Stimulated activated CD4-positive, alpha-beta T cell treated with anti-CD3 and anti-CD28 coated beads, Interleukin-1b, Interleukin-23, amount 100 ng/mL, for 24 hours (primary cell): ENCODE data around the gene RAPGEF3.

Source experiments
- DNase-seq, 4 experiments: peaks; one replicate each; pipeline ENCODE4 v3.0.0-alpha.2; 2020; ENCODE audit warnings: low read depth in 4 of 4, low spot score in 1 of 4

RAPGEF3 gene, protein sequence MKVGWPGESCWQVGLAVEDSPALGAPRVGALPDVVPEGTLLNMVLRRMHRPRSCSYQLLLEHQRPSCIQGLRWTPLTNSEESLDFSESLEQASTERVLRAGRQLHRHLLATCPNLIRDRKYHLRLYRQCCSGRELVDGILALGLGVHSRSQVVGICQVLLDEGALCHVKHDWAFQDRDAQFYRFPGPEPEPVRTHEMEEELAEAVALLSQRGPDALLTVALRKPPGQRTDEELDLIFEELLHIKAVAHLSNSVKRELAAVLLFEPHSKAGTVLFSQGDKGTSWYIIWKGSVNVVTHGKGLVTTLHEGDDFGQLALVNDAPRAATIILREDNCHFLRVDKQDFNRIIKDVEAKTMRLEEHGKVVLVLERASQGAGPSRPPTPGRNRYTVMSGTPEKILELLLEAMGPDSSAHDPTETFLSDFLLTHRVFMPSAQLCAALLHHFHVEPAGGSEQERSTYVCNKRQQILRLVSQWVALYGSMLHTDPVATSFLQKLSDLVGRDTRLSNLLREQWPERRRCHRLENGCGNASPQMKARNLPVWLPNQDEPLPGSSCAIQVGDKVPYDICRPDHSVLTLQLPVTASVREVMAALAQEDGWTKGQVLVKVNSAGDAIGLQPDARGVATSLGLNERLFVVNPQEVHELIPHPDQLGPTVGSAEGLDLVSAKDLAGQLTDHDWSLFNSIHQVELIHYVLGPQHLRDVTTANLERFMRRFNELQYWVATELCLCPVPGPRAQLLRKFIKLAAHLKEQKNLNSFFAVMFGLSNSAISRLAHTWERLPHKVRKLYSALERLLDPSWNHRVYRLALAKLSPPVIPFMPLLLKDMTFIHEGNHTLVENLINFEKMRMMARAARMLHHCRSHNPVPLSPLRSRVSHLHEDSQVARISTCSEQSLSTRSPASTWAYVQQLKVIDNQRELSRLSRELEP

DNA sequence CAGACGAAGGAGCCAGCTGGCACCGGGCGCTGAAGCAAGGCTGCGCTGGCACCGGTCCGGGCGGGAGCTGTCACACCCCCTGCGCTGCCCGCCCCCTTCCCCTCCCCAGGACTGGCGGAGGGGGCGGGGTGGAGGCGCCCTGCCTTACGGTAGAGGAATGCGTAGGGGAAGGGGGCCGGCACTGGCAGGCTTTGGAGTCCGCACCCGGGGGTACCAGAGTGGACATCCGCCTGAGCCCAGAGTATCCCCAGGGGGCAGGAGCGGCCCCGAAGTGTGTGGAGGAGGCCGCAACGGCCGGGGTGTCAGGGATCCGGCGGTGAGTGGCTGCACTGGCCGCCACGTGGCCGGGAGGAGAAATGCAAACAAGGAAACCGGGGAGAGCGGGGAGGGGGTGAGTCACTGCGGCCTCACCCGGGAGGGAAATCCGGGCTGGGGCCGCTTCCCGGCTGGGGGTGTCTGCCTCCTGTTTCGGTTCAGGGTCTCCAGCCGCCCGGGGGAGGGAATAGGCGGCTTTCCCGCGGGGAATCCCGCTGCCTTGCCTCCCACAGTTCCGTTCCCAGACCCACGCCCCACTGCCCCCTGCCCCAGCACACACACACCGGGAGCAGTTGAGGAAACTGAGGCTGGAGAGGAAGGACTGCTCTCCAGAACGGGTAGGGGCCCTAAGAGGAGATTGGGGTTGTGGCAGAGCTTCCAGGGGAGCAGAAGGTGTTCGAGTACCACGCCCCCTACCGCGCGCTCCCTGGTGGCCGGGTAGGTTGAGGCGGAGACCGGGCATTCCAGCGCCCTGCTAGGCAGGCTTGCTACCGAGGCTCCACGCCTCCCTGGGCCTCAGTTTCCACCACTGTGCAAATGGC lies at the start of gene RAPGEF3:
Gene RAPGEF3, minus strand, starts transcription at position 47 of the 857 bp plus-strand sequence. CDS start 324 bp downstream, outside the sequence.
- DNase-seq = peak; percentile 32 to 65 (median 45)

DNA sequence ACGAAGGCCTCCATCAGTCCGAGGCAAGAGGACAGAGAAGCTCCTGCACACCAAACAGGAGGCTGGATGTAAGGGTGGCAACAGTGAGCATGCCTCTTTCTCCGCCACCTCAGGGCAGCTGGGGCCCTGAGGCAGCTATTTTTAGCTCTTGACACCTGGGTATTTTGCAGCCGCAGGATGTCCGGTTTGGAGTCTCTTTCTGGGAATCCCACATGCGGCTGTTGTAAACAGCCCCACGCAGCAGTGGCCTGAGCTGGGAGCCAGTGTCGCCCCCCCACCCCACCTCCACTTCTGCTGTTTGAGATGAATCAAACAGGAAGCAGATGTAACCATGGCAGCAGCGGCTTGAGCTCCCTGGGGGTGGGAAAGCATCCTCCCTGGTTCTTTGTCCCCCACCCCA lies 49.4 kb upstream of the RAPGEF3 start:
- DNase-seq = peak in 2 of 4 experiments; percentile 64 to 84

DNA sequence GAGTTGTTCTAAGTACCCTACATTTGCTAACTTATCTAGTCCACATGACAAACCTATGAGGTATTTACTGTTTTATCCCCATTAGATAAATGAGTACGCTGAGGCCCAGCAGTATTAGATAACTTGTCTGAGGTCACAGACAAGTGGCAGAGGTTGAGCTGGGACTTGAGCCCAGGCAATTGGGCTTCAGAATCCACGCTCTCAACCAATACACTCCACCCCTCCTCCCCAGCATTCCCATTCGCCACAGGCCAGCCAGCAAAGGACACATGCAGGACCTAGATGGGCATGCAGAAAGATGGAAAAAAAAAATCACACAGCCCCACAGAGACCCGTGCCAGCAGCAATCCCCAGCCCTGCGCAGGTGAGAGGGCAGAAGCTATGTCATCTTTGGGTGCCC lies 48.7 kb upstream of the RAPGEF3 start:
- no peak for DNase-seq

DNA sequence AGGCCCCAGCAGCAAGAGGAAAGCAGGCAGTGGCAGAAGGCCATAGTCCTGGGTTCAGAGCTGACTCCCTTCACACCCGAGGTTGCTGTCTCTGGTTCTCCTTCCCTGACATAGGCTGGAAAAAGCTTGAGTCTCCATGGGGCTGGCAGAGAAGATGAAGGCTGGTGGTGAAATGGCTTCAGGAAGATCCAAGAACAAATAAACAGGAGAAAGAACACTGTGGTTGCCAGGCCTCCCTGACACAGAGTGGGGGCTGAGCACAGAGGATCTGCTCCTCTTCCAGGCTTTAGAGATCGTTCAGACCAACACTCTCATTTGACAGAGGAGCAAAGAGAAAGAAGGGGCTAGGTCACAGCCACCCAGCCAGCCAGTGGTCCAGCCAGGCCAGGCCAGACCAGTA lies 46.7 kb upstream of the RAPGEF3 start:
- no peak for DNase-seq

DNA sequence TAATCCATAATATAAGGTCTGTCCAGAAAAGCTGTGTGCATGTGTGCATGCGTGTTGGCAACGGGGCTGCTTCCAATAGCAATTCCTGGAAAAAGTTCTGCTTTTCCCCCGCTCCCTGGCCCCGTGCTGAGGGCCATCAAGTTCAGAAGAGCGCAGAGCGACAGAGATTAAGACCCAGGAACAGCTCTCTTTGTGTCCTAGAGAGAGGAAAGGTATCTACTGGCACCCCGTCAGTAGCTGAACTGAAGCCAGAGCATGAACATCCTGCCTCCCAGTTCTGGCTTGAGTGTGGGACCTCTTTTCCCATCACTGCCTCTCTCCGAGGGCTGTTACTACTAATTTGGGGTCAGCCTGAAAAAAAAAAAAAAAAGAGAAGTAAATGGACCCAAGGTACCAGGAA lies 45.5 kb upstream of the RAPGEF3 start:
- DNase-seq = no peak

DNA sequence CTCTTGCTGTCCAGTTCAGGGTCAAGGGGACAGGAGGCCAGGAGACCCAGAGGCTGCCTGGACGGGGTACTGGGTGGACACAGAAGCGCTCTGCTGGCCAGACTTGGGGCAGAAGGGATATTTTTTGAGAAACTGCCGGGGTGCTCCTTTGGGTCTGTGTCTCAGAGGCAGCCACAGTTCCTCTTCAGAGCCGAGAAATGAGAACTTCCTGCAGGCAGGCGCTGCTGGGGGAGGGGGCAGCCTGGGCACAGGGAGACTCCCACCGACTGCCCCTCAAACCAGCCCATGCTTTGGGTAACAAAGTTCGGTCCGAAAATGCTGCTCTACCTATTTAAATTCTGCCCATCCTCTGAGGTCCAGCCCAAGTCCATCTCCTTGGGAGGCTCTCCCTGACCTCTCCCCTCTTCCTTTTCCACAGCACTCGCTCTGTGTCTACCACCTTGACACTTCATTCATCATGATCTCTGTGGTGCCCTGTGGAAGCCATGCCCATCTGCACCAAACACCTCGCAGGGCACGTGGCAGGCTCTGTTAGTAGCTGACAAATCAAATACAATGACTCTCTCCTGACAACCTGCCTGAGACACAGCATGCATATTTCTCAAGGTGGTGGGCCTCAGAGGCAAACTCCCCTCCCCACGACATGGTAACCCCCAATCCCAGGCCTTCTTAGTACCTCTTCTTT lies 44.7 kb upstream of the RAPGEF3 start:
- DNase-seq = no peak

DNA sequence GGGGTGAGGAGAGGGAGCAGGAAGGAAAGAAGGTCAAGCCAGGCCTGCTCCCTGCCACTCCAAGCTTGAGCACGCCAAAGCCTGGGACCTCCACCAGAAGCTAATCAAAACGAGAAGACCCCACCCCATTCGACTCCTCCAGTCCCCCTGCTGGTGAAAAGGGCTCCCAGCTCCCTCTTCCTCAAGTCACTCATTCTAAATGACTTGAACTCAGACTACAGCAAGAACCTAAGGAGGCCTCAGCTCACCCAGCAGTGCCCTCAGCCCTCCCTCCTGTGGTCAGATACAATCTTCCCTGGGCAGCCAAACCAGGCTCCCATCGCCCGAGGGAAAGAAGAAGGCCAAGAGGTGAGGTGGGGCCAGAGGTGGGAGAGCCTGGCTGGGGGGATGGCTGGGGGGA lies 43.6 kb upstream of the RAPGEF3 start:
- no peak for DNase-seq

DNA sequence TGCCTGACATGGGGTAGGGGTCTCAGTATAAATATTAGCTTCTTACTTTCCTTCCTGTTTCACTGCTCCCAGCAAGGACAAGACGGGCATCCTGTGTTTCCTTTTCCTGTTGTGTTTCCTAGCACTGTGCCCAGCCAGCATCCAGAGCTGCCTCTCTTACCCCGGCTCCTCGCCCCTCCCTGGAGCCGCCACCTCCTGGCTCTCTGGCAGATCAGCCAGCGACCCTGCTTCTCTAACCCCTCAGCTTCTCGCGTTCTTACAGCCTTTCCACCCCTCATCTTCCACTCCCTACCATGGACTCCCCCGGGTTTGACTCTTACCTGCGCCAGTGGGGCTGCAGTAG lies 43.2 kb upstream of the RAPGEF3 start:
- no peak for DNase-seq

DNA sequence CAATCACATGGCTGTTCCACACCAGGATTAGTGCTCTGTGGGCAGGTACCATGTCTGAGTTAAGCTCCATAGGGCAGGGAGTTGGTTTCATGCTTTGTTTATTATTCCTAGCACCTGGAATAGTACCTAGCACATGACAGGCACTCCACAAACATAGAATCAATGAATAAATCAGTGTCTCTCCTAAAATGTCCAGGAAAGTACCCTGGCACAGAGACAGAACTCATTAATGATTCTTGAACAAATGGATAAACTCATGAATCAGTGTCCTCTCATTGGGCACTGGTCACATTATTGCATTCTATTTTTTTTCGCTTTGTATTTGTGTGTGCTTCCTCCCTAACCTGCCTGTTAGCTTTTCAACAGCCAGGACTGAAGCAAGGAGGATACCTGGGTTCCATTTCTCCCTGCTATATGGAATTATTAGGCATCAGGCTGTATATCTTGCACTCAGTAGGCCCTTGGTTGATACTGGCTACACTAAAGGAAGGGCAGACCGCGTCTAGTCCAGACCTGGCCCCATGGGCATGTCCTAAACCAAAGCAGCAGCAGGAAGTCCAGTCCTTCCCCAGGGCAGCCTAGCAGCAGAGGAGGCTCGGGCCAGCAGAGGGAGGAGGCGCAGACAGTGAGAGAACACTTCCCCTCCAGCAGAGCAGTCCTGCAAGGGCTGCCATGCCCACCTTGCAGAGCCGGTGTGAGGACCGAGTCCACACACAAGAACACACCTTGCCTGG lies 42.7 kb upstream of the RAPGEF3 start:
- DNase-seq = no peak

DNA sequence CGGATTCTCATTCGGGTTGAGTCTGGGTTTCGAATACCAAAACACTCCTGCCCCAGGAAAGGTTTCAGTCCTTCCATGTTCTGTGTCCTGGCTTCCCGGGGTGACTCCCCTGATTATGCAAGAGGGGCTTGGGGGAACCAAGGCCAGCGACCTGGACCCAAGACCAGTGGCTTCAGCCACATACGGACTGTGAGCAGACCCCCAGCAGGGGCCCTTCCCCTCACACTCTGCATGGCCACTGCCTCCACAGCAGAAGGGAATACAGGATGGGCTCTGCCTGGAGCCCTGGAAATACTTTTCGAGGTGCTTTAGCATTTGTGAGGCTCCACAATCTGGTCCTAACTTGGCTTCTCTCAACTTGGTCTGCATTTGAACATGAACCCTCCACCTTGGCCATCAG lies 41.9 kb upstream of the RAPGEF3 start:
- DNase-seq = no peak

DNA sequence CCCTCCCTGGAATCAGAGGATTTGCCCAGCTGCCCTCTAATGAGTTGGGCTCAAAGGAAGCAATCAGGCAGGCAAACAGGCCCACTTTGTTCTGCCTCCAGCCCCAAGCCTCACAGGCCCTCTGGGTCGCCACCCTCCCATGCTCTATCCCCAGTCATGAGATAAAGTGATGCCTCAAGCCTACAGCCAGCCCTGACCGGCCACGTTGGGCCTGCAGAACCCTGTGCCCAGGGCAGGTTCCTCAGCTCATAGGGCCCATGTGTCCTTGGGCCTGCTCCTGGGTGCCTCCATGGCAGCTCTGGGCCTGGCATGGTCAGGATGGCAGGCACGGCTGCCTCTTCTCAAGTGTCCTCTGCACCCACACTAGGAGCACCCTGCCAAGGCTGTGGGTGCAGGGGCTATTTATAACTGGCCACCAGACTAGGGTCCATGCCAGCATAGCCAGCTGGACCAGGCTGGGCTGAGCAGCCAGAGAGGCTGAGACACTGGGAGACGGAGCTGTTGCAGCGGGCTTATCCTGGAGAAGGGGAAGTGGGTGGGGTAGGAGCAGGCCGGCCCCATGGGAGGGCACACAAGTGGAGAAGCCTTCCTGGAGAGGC lies 40.8 kb upstream of the RAPGEF3 start:
- no peak for DNase-seq

DNA sequence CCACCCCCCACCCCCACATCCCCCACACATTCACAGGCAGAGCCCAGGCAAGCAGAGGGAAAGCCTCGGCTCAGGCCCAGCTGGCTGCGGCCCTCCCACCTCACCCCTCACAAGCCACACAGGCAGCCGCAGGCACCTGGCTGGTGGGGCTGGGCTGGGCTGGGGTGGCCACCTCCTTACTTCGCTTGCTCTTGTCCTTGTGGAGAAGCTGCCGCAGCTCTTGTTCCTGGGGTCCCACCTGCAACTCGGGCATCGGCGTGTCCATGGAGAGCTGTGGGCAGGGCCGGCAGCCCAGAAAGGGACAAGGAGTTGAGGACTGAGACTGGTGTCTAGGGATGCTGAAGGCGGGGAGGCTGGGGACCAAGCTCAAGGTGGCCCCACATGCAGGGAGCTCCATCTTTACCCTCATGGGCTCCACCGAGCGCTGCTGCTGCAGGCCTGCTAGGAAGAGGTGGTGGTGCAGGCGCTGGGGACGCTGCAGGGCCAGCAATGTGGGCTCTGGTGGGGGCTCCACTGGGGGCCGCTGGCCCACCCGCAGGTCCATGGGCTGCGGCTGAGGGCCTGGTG lies 39.8 kb upstream of the RAPGEF3 start:
- no peak for DNase-seq

DNA sequence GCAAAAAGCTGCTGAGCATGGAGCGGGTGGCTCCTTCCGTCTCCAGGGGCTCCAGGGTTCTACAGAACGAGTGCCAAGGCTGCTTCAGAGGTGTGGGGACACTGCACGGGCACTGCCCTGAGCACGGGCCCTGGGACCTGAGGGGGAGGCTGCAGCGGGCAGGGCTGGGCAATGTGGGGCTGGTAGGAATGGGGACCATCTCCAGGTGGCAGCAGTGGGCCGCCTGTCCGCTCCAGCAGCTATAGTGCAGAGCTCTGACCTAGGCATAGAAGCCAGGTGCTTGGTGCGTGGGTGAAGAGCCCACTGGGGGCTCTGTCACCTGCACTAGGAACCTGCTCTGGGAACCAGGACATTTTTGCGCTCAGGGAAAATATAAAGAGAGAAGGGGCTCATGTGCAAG lies 38.8 kb upstream of the RAPGEF3 start:
- no peak for DNase-seq

DNA sequence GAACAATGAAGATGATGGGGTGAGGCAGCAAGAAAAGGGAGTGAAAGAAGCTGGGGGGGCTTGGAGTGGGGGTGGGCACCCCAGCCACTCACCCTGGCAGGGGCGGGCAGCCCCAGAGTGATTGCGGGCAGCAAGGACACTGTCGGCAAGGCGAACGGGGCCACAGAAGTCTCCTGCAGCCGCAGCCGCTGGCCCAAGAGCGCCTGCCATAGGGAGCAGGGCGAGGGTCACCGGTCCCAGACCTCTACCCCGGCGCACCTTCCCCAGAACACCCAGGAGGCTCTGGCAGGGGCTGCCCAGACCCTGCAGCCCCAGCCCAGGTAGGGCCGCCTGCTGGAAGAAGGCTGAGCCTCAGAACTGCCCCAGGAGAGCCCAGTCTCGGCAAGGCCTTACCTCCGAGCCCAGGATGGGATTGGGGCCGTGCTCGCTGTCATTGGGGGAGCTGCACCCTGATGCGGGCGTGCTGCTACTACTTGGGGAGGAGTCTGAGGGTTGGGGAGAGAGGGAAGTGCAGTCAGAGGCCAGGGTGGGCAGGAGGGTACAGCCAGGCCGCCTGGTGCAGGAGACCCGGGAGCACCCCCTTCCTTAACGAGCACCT lies 37.2 kb upstream of the RAPGEF3 start:
- no peak for DNase-seq

DNA sequence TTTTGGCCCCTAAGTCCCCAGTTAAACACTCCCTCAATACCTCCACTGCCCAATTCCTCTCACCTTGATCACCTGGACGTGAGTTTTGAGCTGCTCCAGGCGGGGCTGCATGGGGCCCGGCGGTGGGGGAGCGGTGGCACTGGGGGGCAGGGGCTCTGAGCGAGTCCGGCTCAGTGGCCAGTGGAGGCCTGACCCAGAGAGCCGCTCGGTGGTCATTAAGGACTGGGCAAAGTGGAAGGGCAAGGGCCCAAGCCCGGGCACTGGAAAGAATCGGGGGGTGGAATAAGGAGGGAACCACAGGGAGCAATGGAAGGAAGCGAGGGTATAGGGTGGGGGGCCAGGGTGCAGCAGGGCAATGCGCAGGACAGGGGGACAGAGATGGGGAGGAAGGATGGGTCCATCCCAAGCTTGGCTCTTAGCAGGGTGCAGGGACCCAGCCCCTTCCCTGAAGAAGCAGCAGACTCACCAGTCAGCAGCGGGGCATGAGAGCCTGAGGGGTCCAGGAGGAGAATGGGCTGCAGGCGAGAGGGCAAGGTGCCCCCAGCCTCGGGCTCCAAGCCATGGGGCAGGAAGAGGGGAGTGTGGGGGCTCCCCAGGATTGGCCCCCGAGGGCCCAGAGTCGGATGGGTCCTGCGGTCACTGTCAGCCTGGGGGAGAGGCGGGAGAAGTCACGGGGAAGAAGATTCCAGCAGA lies 36.6 kb upstream of the RAPGEF3 start:
- DNase-seq = no peak

DNA sequence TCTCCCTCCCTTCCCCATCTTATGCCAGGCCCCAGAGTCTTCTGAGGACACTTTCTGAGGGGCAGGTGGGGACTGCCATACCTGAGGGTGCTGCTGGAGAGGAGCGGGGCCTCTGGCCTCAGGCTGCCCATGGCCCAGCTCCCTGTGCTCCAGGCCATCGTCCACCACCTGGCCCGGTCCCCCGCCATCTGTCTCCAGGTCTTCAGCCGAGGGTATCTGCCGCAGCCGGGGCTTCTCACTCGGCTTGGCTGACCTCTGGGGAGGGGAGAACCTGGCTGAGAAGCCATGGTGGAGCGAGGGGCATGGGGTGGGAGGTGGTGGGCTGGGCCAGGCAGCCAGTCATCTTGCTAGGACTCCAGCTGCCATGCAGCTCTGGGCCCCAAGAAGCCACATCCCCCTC lies 36.0 kb upstream of the RAPGEF3 start:
- no peak for DNase-seq

DNA sequence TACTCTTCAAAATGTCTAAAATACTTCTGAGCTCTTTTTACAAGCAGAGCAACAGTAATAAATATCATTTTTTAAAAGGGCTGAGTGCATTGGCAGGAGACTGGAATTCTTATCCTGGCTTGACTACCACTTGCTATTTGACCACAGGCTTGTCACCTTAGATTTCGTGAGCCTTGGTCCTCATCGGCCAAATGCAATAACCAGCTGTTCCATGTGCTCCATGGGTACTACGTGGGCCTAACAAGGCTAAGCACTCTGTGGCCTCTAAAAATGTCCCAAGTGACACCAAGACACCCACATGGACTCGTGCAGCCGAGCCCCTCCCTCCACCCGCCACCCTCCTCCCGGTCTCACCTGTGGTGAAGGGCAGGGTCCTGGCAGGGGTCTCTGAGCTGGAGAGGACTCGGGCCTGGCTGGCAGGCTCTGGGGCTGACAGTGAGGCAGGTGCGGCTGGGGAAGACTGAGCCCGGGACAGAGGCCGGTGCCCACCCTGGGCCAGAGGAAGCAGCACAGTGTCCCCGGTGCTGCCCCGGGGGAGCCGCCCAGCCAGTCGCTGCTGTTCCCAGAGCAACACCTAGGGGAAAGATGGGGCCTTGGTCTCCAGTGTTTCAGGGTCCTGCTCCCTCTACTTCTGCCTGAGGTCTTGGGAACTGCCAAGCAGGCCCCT lies 34.5 kb upstream of the RAPGEF3 start:
- DNase-seq = no peak

DNA sequence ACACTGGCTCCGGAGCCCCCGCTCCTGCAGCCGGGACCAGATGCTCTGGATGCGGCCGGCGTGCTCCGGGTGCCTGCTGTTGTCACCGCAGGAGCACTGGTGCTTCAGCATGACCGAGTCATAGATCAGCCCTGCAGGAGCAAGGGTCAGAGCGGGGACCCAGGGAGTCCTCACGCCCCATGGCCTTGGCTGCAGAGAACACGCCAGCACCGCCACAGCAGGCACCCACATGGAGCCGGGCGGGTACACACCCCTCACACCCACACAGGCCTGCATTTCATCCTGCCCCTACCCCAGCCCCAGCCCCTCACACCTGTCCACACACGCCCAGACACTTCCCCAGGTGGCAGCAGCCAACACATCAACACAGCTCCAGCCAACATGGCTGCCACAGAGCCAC lies 33.2 kb upstream of the RAPGEF3 start:
- DNase-seq = no peak
